ENCODE results near the gene NUP188. TPM values are rescaled to one million over a fixed set of nuclear protein-coding genes. Genes with fewer than 3 reads are reported as not detected.

Gene NUP188
- total RNA-seq, 1 donor = 30.0 TPM

GRCh38 chr9:129028192-129028966 lies 80.9 kb downstream of the NUP188 start, which contains the start of gene SH3GLB2:
TSS of gene SH3GLB2 (minus strand) at chr9:129028331. CDS start at chr9:129028154, 177 bp downstream.
- peak; percentile 100 for DNase-seq (ENCODE audit: insufficient read length, low spot score, missing footprints)
- Histone ChIP-seq H4K20me1 (ENCODE audit: insufficient read depth, low read length) (peaks cover 6% of the 10 kb centered on the region), H2AFZ (ENCODE audit: low read length) (peak within 1 kb of the TSS; percentile 70), H3K27me3 (ENCODE audit: insufficient read depth, low read length) (no peaks in the 10 kb centered on the region), H3K9me3 (ENCODE audit: low read depth, low read length) (no peaks in the 10 kb centered on the region), H3K36me3 (ENCODE audit: insufficient read depth, low read length) (no peaks in the 10 kb centered on the region), H3K4me1 (ENCODE audit: insufficient read depth, low read length) (peaks cover 15% of the 10 kb centered on the region), H3K79me2 (ENCODE audit: insufficient read depth, low read length) (peaks cover 20% of the 10 kb centered on the region), H3K27ac (ENCODE audit: low read depth, low read length) (peak within 1 kb of the TSS; percentile 37), H3K4me3 (ENCODE audit: insufficient read depth, low read length) (peak within 1 kb of the TSS; percentile 80), H3K4me2 (ENCODE audit: insufficient read depth, low read length) (peak within 1 kb of the TSS; percentile 90)
- peak; percentile 75 for TF ChIP-seq CTCF (IDR thresholded peaks at IDR 0.05; ENCODE audit: extremely low read depth, low read depth, low read length)

GRCh38 chr9:129030191-129030590 lies 82.7 kb downstream of the NUP188 start:
- TF ChIP-seq CTCF (IDR thresholded peaks at IDR 0.05; ENCODE audit: extremely low read depth, low read depth, low read length) = no peak
- peaks cover 18% of the 10 kb centered on the region for H3K79me2 ChIP-seq (ENCODE audit: insufficient read depth, low read length)
- no peaks in the 10 kb centered on the region for H3K9me3 ChIP-seq (ENCODE audit: low read depth, low read length)
- H4K20me1 ChIP-seq (ENCODE audit: insufficient read depth, low read length) = peaks cover 6% of the 10 kb centered on the region
- peaks cover 10% of the 10 kb centered on the region for H3K4me1 ChIP-seq (ENCODE audit: insufficient read depth, low read length)
- H3K4me3 ChIP-seq (ENCODE audit: insufficient read depth, low read length) = no peak overlapping the region
- no peak overlapping the region for H2AFZ ChIP-seq (ENCODE audit: low read length)
- H3K36me3 ChIP-seq (ENCODE audit: insufficient read depth, low read length) = no peaks in the 10 kb centered on the region
- H3K4me2 ChIP-seq (ENCODE audit: insufficient read depth, low read length) = no peak overlapping the region
- DNase-seq (ENCODE audit: insufficient read length, low spot score, missing footprints) = no peak
- H3K27me3 ChIP-seq (ENCODE audit: insufficient read depth, low read length) = no peaks in the 10 kb centered on the region
- H3K27ac ChIP-seq (ENCODE audit: low read depth, low read length) = no peak overlapping the region

- Histone ChIP-seq H3K27ac (ENCODE audit: low read depth, low read length) (no peak overlapping the region), H3K4me3 (ENCODE audit: insufficient read depth, low read length) (no peak overlapping the region), H3K27me3 (ENCODE audit: insufficient read depth, low read length) (no peaks in the 10 kb centered on the region), H4K20me1 (ENCODE audit: insufficient read depth, low read length) (peaks cover 6% of the 10 kb centered on the region), H2AFZ (ENCODE audit: low read length) (no peak overlapping the region), H3K36me3 (ENCODE audit: insufficient read depth, low read length) (no peaks in the 10 kb centered on the region), H3K79me2 (ENCODE audit: insufficient read depth, low read length) (peaks cover 13% of the 10 kb centered on the region), H3K4me2 (ENCODE audit: insufficient read depth, low read length) (no peak overlapping the region), H3K9me3 (ENCODE audit: low read depth, low read length) (no peaks in the 10 kb centered on the region), H3K4me1 (ENCODE audit: insufficient read depth, low read length) (peaks cover 14% of the 10 kb centered on the region)
- TF ChIP-seq CTCF (IDR thresholded peaks at IDR 0.05; ENCODE audit: extremely low read depth, low read depth, low read length) = no peak
- DNase-seq (ENCODE audit: insufficient read length, low spot score, missing footprints) = no peak
Observed at GRCh38 chr9:129031514-129031913, 84.0 kb downstream of the NUP188 start.

- H3K4me1 ChIP-seq (ENCODE audit: insufficient read depth, low read length) = peaks cover 13% of the 10 kb centered on the region
- peak; percentile 14 for DNase-seq (ENCODE audit: insufficient read length, low spot score, missing footprints)
- H3K36me3 ChIP-seq (ENCODE audit: insufficient read depth, low read length) = no peaks in the 10 kb centered on the region
- H3K4me3 ChIP-seq (ENCODE audit: insufficient read depth, low read length) = no peak overlapping the region
- no peak overlapping the region for H2AFZ ChIP-seq (ENCODE audit: low read length)
- peaks cover 13% of the 10 kb centered on the region for H3K79me2 ChIP-seq (ENCODE audit: insufficient read depth, low read length)
- no peak overlapping the region for H3K4me2 ChIP-seq (ENCODE audit: insufficient read depth, low read length)
- peaks cover 8% of the 10 kb centered on the region for H4K20me1 ChIP-seq (ENCODE audit: insufficient read depth, low read length)
- H3K27ac ChIP-seq (ENCODE audit: low read depth, low read length) = no peak overlapping the region
- no peaks in the 10 kb centered on the region for H3K9me3 ChIP-seq (ENCODE audit: low read depth, low read length)
- no peak for TF ChIP-seq CTCF (IDR thresholded peaks at IDR 0.05; ENCODE audit: extremely low read depth, low read depth, low read length)
- no peaks in the 10 kb centered on the region for H3K27me3 ChIP-seq (ENCODE audit: insufficient read depth, low read length)
Observed at GRCh38 chr9:129032541-129033159, 85.2 kb downstream of the NUP188 start.

All from osteoblast (primary cell).